GM19238 (cell line): ENCODE results near the gene UBL3.

ENCODE experiments used
- DNase-seq: peaks from one replicate; pipeline ENCODE4 v3.0.0; 2011; ENCODE audit warnings: low spot score; ENCODE audit not compliant: insufficient read length

Gene UBL3, protein sequence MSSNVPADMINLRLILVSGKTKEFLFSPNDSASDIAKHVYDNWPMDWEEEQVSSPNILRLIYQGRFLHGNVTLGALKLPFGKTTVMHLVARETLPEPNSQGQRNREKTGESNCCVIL

DNA sequence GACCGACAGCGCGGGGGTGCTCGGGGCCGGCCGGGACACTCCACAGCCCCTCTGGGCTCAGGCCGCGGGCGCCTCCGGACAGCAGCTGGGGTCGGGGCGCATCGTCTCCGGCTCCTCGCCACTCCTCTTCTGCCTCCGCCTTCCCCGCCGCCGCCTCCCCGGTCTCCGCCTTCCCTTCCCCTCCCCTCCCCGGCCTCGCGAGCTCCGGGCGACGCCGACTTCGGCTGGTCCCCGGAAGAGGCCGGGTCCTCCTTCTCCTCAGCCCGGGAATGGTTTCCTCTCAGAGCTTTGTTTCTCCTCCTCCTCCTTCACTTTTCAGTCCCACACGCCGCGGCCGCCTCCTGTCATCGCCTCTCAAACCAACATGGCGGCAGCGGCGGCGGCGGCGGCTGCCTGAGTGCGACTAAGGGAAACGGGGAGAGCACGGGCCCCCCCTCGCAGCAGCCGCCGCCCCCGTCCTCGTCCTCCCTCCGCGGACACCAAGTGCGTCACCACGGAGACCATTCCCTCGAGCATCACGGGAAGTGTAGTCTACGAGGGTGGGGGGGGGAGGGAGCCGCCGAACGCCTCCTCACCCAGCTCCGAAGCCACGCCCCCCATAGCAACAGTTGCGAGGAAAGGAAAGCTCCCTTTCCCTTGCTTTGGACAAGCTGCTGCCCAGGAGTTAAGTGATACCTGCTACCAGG is at the start of gene UBL3:
TSS of gene UBL3 (minus strand) at position 405 of the 686 bp plus-strand sequence. CDS start 1,079 bp downstream, outside the sequence.
- peak; percentile 95 for DNase-seq

DNA sequence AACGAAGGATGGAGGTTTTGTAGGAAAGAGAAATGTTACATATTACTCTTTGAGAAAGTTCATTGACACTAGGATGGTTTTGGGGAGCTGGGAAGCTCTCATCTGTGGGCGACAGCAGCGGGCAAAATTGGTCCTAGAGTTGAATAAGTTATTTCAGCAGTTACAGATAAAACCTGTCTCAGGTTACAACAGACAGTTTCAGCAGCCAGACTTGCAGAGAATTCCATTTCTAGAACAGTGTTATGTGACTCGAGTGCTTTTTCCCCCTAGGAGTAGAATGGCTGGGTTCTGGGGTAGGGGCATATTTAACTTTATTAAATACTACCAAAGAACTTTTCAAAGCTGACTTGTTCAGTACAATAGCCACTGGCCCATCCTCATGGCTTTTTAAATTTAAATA is 46.7 kb upstream of the UBL3 start:
- no peak for DNase-seq

DNA sequence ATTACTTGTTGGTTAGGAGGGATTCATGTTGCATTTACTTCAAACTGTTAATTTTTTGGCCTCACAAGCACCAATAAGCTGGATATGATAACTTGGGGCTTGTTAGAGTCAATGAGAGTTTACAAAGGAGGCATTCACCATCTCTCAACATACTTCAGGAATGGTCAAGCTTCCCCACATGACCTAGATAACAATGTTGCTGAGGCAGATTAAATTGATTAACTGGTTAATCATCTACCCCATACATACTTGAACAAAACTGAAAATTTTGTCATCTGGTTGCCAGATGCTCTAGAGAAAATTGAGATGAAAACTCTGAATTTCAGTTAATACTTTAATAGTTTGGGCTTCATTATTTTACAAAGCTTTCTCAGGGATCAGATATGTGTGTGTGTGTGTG is 43.0 kb upstream of the UBL3 start:
- no peak for DNase-seq

DNA sequence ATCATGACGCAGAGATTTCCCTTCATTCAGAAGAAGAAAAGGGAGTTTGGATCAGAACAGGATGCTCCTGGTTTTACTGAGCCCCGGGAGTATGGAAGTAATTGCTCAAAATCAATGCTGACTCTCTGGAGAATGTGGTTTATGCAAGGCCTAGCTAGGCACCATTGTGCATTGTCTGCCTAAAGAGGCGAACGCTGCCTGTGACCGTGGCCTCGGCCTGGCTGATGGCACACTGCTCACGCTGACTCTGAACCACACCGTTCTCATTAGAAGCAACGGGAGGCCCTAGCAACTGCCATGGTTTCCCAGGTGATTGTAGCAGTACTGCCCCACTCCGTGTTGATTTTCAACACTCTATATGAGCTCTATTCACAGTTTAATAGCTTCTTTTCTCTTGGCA is 41.7 kb upstream of the UBL3 start:
- DNase-seq = no peak

DNA sequence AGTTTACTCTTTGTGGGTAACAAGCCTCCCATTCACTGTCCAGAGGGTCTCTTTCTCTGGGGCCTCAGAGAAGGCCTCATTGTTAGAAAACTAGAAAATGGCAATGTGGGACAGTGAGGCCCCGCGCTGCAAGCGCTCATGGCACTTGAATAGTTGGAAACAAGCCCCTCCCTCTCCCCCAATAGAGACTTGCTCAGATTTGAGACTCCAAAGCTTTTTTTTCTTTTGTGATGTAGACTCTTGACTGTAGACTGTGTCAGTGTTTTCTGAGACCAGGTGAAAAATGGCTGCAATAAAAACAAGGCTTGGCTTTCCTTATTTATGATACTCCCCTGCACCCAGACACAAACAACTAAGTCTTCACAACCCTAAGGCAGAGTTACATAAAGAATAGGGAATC is 38.7 kb upstream of the UBL3 start:
- DNase-seq = no peak

DNA sequence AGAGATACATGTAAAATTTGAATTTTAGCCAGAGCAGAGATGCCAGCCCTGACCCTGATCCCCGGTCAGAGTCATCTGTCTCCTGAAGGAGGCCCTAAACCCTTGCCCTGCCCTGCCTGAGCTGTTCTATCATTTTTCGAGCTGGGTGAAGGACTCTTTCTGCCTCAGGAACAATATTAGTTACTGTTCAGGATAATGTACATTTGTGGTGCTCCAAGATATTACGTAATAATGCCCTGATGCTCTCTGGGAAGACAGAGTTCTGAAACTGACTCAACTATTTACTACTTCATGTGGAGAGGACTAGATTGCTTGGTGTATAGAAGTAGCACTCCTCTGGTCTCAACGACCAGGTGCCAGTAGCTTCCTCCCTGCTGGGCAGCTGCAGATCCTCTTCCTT is 37.9 kb upstream of the UBL3 start:
- no peak for DNase-seq

DNA sequence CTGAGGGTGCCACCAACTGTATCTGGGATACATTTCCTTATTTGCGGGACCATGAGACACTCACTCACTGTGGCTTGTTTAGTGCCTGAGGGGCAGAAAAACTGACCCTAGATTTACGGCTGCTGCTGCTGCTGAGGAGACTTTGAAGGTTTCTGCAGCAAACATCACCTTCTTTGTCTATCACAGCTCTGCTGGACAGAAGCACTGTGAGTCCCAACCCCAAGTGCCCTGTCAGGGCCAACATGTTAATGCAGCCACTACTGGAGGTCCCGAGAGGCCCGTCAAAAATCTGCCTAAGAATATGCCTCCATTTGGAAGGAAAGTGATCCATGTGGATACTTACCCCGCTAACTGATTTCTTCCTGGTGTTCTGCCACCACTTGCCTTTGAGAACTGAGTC is 37.3 kb upstream of the UBL3 start:
- DNase-seq = no peak

DNA sequence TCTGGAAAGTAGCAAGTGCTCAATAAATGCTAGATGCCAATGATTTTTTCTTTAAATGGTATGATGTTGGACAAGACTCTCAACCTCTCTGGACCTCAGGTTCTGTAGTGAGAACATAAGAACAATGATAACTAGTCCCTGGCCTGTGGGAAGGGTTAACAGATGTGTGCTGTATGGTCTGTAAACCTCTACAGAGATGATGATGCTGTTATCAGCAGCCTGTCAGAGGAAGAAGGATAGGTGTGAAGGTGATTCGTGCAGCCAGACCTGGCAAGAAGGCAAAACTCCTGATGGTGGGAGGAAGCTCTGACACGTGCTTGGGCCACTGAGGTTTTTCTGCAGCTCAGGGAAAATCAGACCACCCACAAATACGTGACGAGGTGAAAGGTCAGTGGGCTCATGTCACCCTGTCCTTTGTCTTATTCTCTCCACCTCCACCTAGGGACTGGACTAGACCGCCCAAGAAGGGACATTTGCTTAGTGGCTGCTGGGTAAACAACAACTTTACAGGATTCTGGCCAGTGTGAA is 36.7 kb upstream of the UBL3 start:
- DNase-seq = no peak

DNA sequence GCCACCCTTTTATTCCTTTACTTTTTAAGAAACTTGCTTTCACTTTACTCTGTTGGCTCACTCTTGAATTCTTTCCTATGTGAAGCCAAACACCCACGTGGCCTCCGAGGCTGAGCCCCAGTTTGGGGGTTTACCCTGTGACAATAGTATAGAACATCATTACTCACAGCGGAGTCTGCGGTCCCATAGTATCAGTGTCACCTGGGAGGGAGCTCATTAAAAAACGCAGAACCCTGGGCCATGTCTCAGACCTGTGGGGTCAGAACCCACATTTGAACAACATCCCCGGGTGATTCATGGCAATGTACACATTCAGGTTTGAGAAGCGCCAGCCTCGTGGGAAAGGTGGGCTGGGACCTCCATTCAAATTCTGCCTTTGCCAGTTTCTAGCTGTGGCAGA is 36.0 kb upstream of the UBL3 start:
- DNase-seq = no peak

DNA sequence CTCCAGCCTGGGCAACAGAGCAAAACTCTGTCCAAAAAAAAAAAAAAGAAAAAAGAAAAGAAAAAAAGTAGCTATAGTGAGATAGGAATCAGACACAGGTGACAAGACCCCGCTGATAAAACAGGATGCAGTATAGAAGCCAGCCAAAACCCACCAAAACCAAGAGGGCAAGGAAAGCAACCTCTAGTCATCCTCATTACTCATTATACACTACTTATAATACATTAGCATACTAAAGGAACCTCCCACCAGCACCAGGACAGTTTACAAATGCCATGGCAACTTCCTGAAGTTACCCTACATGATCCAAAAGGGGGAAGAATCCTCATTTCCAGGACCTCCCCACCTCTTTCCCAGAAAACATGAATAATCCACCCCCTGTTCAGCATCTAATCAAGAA is 35.6 kb upstream of the UBL3 start:
- DNase-seq = no peak

DNA sequence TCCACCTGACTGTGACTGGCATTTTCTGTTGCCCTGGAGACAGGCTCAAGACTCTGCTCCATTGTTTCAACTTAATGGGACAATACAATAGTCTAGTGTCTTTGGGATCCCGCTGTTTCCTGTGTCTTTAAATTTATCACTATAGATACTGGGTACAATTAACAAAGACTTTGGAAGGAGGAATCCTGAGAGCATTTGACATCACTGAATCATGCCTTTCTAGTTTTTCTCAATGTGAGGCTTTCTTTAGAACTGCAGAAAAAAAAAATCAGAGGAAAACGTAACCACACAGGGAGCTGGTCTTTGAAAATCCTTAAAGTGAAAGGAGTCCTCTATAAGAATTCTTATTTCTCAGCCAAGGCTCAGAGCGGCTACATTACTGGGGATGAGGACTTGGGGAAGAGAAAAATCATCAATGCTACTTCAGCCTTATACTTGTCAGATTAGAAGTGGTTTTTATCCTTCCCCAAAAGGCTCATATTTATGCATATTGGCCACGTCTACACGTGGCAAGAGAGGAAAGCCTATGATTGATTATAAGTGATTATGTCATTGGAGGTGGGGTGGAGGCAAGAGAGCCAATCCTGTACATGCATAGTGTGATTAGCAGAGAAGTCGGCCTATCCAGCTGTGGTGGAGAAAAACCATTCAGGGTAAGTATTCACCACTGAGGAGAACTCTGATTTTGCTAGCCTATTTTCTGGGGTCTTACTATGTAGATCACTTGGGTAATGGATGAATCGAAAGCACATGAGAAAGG is 34.4 kb upstream of the UBL3 start:
- no peak for DNase-seq

DNA sequence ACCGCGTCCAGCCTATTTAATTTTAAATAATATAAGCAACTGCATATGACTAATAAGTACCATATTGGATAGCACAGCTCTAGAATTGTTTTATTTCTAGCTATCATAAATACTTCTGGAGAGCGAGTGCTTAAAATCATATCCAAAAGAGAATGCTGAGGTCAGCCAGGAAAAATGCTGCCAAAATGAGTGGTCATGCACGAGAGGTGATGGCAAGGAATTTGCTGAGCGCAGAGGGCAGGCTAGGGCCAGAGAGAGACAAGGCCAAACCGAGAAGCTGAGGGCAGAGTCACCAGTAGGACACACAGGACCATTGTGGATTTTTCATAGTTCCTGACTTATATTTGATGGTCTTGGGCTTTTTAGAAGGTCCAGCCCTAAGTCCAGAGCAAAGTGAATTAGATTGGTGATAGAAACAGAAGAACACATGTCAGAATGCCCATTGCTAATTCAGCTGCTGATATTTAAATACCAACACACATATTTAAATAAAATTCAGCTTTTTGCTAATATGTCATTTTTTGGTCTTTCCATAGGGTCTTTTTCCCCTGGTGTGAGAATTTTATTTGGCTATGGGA is 33.6 kb upstream of the UBL3 start:
- DNase-seq = no peak

DNA sequence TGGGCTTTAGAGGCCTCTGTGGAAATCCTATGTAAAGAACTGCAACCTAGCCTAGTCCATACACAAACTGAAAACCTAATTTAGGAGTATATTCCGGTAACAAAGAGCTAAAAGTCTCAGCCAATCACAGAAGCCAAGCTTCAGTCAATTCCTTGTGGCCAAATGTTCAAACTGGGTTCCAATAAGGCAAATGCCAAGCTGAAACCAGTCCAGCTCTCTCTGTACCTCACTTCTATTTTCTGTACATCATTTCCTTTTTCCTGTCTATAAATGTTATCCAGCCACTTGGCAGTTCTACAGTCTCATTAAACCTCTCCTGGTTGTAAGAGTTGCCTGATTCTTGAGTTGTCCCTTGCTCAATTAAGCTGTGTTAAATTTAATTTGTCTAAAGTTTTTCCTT is 31.7 kb upstream of the UBL3 start:
- no peak for DNase-seq

DNA sequence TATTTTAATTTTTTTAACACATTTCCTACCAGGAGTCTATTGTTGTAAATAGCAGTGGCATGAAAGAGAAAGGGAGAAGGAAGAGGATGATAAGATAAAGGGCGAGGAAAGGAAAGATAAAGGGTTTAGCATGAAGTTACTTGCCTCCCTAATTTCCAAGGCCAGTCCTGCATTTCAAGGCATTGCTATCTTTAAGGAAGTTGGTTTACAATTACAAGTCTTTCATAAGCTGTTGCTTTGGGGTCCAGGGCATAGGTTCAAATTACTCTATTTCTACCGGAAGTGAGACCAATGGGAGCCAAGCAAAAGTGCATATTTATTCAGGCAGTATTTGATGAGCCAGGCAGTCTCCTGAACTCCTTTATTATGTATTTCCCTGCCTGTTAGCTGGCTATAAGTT is 27.7 kb upstream of the UBL3 start:
- no peak for DNase-seq

DNA sequence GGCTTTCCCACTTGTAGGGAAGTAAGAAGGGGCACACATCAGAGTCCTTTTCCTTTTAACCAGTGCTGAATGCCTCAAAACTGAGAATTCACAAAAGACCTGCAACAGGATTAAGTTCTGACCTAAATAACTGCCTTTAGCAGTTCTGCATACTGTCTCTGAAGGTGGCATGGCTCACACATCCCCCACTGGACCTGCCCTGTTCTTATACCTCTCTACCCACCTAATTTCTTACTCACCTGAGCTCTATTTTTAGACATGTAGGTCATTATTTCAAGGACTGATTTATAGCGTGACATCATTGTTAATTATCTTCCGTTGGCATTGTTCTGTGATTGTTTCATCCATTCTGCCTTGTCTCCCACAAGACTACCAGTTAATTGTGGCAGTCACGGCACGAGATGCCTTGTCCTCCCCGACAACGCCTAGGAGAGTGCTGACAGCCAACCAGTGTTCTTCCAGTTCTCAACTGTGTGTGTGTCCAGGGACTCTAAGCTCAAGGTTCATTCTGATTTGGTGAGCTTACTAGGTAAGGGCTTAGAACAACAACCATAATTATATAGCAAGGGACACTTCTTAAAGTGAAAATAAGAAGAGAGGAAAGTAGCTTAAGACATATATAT is 27.1 kb upstream of the UBL3 start:
- DNase-seq = no peak

DNA sequence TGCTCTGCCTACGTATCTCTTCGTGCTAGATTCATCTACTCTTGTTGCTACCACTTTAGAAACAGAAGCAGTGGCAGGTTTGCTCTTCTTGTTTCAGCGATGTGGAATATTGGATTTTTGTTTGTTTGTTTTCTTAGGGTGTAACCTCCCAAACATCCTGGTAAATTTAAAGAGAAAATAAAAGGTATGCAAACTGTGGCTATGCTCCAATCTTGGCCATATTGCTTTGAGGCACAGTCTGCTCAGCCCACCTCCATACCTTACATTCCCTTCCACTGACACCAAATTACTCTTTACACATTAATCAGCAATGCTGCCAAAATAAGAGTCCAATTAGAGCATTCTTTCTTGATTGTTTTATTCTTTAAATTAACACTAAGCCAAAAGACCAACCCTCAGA is 25.2 kb upstream of the UBL3 start:
- no peak for DNase-seq

DNA sequence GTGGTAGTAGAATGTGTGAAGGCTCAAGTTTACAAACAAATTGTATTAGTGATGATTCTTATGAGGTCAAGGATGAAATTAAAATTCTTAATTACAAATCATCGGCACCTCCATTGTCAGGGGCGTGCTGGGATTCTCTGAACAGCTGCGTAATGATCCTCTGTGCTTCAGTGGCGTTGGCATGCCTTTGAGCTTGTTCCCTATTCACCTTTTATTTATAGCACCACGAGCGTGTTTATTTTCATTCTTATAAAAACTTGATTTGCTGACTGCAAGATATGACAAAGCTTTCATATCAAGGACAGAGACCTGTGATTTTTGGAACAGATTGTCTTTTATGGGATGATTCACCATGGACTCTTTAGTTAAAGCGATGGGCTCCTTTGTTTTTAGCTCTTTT is 18.2 kb upstream of the UBL3 start:
- no peak for DNase-seq

DNA sequence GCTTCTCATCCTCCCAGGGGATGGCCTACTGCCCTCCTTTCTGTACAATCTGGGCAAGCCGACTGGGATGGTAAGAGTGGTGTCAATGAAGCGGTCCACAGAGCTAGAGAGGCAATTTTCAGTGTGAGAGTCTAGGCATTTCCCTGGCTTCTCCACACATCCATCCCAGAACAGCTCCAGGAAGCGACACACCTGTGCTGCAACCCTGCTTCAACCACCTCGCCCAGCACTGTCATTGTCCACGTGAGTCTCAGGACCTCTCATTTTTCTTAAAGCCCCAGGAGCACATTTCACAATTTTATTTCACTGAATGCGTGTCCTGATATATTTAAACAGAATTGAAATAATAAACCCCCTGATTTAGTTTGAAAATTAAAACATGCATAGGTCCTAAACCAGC is 15.5 kb upstream of the UBL3 start:
- DNase-seq = no peak

DNA sequence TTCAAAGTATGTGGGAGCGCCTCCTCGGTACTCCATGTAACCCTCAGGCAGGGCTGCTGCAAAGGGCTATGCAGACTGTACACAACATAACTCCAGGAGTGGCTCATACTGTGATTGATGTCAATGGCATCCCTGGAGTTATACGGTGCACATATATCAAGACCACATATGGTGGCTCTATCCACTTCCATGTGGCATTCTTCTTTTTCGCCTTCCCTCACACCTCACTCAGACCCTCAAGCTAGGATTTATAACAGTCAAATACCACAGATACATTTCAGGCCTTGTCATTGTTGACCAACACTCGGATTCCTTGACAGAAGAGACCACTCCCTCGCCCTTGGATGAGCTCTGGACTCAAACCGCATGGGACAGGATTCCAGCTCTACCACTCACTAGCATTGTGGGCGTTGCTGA is 11.3 kb upstream of the UBL3 start:
- no peak for DNase-seq

DNA sequence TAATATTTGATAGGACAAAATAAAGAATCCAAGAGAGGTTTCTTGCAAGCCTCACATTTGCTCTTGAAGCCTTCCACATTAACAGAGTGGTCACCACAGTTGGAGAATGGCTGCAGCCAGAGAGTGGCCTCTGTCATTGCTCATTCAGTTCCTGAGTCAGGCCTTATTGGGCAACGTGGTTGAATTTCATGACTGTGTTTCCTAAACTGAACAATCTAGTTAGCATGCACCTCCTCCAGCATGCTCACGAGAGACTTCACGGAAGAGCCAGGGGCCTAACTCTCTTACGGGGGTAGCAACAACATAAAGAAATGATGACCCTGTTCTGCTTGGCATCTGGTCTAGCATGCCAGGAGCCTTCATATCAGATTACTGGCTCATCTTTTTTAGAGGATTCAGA is 9.6 kb upstream of the UBL3 start:
- no peak for DNase-seq

DNA sequence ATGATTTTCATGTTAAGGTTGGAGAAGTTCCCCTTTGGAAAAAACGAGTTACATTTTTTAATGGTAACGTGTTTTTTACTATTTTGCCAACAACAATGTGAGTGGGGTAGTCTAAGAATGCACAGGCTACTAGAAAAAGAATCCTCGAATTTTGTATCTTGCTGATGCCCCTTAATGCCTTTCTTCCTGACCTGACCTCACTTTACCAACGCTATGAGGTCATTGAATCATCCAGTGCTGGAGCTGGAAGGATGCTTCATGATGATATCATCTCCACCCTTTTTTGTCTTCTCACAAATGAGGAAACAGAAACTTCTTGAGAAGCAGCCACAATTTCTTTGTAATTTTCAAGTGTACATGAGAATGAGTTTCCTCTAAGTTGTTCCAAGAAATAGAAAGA is 8.2 kb upstream of the UBL3 start:
- DNase-seq = no peak

DNA sequence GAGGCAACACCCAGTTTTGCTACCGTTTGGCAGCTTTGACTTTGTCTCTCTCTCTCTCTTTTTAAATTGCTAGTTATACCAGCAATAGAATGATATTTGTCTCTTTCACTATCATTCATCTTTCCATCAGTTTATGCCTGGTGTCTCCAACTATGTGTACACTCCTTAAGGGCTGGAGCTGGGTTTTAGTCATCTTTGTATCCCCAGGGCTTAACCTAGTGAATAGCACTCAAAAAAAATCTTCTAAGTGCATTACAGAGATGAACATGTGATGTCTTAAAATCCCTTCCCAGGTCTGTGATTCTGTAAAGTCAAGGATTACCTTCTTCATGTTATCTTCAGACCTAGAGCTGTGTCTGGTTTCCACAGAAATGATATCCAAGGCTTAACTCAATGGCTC is 7.8 kb upstream of the UBL3 start:
- no peak for DNase-seq
